Heart left ventricle (tissue), 16 donors: ENCODE data around the gene TVP23A. TPM values are rescaled to one million over a fixed set of nuclear protein-coding genes. Genes with fewer than 3 reads are reported as not detected.

Source experiments
- ATAC-seq, 4 donors: fragments of 200-7000 bp; cut with Tn5 transposase; one replicate each; pipeline ENCODE4 v1.9.1; 2020 to 2022; ENCODE audit warnings: moderate library complexity in 4 of 4, mild to moderate bottlenecking in 3 of 4, moderate number of reproducible peaks in 1 of 4
- DNase-seq, 5 donors: peaks; one replicate each; pipeline ENCODE4 v3.0.0-alpha.2; 2020
- H3K27ac ChIP-seq, 12 donors: fragments of 200-600 bp; sonication (generic) in 4 of 12; one replicate each; pipeline versions ENCODE4 v1.5.0 to v1.8.0; 2016 to 2022; ENCODE audit warnings: mild to moderate bottlenecking in 2 of 12
- H3K27me3 ChIP-seq, 9 donors: fragments of 200-600 bp; sonication (generic) in 2 of 9; one replicate each; pipeline versions ENCODE4 v1.5.1 to v1.8.0; 2016 to 2022; ENCODE audit warnings: mild to moderate bottlenecking in 3 of 9
- H3K36me3 ChIP-seq, 9 donors: fragments of 200-600 bp; sonication (generic) in 2 of 9; one replicate each; pipeline versions ENCODE4 v1.5.0 to v1.8.0; 2018 to 2022; ENCODE audit warnings: mild to moderate bottlenecking in 2 of 9
- H3K4me1 ChIP-seq, 12 donors: fragments of 200-600 bp; sonication (generic) in 4 of 12; one replicate each; pipeline versions ENCODE4 v1.5.0 to v1.8.0; 2016 to 2022; ENCODE audit warnings: mild to moderate bottlenecking in 3 of 12
- H3K4me3 ChIP-seq, 12 donors: fragments of 200-600 bp; sonication (generic) in 4 of 12; one replicate each; pipeline versions ENCODE4 v1.5.0 to v1.8.0; 2017 to 2022; ENCODE audit warnings: mild to moderate bottlenecking in 9 of 12, moderate library complexity in 4 of 12
- H3K9me3 ChIP-seq, 12 donors: fragments of 200-600 bp; sonication (generic) in 4 of 12; one replicate each; pipeline versions ENCODE4 v1.5.0 to v1.8.0; 2016 to 2022; ENCODE audit warnings: mild to moderate bottlenecking in 1 of 12
- POLR2A ChIP-seq, 2 donors: fragments of 450-650 bp; IDR thresholded peaks; one replicate each; pipeline ENCODE4 v1.6.1; 2017; ENCODE audit warnings: antibody characterized with exemption in 2 of 2, mild to moderate bottlenecking in 2 of 2, moderate library complexity in 2 of 2
- WGBS, 4 donors: extraction: QIAGEN DNeasy Blood & Tissue Kit in 2 of 4; methylation state at CpG; one replicate each; pipeline versions ENCODE4 v1.1.5 to v1.1.7; 2013 to 2018; 5-methylcytosine and 5-hydroxymethylcytosine counted together
- intact Hi-C, 10 donors: fragments of 100-400 bp; cut with DNase I; formaldehyde crosslinking; loops; one replicate each; pipeline versions ENCODE4 v1.11.1 to v1.14.2; 2022
- polyA plus RNA-seq, 2 donors: library from polyadenylated mRNA; stranded (reverse); fragments of 200-250 nt; gene quantifications; one replicate each; pipeline ENCODE4 v1.2.3, GENCODE V29; 2013
- total RNA-seq, 9 donors: library from RNA; depleted of rRNA in 2 of 9; stranded (reverse); fragments of >200 nt in 2 of 9; fragmentation: NEBNext Ultra II Directional in 3 of 9; extraction: Animal tissue kit (Norgen Biotek cat#: 25700) in 3 of 9; gene quantifications; one replicate each; pipeline versions ENCODE4 v1.1.0 to v1.2.4, GENCODE V29; 2016 to 2023
- TF ChIP-seq, protein P1 (sequence below), 12 donors: fragments of 200-600 bp; sonication (generic) in 4 of 12; IDR thresholded peaks; one replicate each; pipeline versions ENCODE4 v1.5.0 to v1.8.0; 2018 to 2022; ENCODE audit warnings: antibody characterized with exemption in 12 of 12, mild to moderate bottlenecking in 5 of 12
- donor health status: ischemic (EF 13 %, LVEDD 7.1; RV severe dilation, severe dysfunction).
- donor health status: healthy with polysubstance abuse.
- donor health status: DM: no; HTN: yes; CAD: no.
- donor health status: DM: no; HTN: no; CAD: no.
- donor health status: ischemic (EF 25% LVEDD 6.9; RV normal size, moderate dysfunction).
- donor health status: ischemic (EF 25% LVEDD 5.7; RV mildly dilated, moderate dysfunction).
- donor health status: healthy.
- donor health status: DM: yes; HTN: yes; CAD: no.
- donor health status: ischemic (EF 35%, LVEDD 5.7; RV mildly dilated, moderate dysfunction).
- donor health status: nonischemic (EF 11% LVEDD 7.7; RV severe dilation, severe dysfunction).
- donor health status: DM: yes; HTN: yes; CAD: no.
- donor health status: PGD.
- donor health status: ischemic (EF 29% LVEDD 5.4; RV normal size, mild dysfunction).
- donor health status: nonischemic (EF 23%, LVEDD 6.1; RV moderate dilation, normal function).

TVP23A gene
- total and polyA plus RNA-seq, 11 donors = 0.08 to 0.95 (median 0.30) TPM; not detected in 4

DNA sequence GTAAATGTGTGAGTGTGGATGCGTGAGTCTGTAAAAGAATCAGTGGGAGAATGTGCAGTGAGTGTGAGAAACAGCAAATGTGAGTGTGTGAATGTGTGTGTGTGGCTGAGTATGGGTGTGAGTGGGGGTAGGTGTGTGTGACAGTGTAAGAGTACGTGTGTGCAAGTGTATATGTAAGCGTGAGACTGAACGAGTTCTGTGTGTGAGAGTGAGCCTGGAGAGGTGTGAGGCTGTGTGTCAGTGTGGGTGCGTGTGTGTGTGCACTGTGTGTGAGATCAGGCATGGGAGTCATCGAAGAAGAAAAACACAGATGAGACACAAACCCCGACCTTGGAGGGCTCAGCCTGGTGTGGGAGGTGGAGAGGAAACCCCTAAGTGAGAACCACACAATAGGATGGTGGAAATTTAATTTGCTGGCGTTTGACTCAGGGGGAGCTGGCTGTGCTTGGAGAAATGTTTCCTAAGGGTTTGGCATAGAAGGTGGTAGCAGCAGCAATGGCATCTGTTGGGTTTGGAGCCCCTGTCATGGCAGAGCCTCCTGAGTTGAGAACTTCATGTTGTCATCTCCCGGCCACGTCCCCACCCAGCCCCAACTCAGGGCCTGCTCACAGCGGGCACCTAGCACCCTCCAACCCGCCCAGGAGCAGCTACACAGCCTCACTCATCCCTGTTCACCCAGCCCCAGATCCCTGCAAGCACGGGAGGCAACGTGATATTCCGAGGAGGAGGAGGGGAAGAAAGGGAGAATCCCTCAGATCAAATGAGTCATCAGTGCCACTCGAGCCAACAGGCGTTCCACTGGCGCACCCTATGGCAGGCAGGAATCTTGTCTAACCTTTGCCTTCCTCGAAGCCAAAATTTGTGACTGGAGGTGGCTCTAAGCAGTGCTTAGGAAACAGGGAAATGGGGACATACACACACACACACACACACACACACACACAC lies 89.2 kb downstream of the TVP23A start:
- ATAC-seq (peak in 3 of 4 donors; percentile 20 to 69 (median 64)), DNase-seq (no peak)
- WGBS, 4 donors = 66 to 72% (median 71%) methylated on average over 19 of the region's 19 CpGs
- intact Hi-C loops = loop anchor here in 7 of 10 donors (5.0 to 10.0 kb wide), 4 partner anchors 345 to 475 kb away; partner anchors contain the start of gene ATF7IP2 (in 1 of the 7)
- H3K4me3 ChIP-seq = no peak overlapping the region
- H3K27ac ChIP-seq = no peak overlapping the region
- no peaks in the 10 kb centered on the region for H3K27me3 ChIP-seq
- H3K36me3 ChIP-seq = no peaks in the 10 kb centered on the region
- H3K4me1 ChIP-seq = no peaks in the 10 kb centered on the region
- TF ChIP-seq, protein P1, sequence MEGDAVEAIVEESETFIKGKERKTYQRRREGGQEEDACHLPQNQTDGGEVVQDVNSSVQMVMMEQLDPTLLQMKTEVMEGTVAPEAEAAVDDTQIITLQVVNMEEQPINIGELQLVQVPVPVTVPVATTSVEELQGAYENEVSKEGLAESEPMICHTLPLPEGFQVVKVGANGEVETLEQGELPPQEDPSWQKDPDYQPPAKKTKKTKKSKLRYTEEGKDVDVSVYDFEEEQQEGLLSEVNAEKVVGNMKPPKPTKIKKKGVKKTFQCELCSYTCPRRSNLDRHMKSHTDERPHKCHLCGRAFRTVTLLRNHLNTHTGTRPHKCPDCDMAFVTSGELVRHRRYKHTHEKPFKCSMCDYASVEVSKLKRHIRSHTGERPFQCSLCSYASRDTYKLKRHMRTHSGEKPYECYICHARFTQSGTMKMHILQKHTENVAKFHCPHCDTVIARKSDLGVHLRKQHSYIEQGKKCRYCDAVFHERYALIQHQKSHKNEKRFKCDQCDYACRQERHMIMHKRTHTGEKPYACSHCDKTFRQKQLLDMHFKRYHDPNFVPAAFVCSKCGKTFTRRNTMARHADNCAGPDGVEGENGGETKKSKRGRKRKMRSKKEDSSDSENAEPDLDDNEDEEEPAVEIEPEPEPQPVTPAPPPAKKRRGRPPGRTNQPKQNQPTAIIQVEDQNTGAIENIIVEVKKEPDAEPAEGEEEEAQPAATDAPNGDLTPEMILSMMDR (IDR thresholded peaks at IDR 0.05) = no peak
- TF ChIP-seq POLR2A (IDR thresholded peaks at IDR 0.05) = no peak
- H3K9me3 ChIP-seq = peaks cover 0 to 10% (median 0%) of the 10 kb centered on the region in 12 donors

DNA sequence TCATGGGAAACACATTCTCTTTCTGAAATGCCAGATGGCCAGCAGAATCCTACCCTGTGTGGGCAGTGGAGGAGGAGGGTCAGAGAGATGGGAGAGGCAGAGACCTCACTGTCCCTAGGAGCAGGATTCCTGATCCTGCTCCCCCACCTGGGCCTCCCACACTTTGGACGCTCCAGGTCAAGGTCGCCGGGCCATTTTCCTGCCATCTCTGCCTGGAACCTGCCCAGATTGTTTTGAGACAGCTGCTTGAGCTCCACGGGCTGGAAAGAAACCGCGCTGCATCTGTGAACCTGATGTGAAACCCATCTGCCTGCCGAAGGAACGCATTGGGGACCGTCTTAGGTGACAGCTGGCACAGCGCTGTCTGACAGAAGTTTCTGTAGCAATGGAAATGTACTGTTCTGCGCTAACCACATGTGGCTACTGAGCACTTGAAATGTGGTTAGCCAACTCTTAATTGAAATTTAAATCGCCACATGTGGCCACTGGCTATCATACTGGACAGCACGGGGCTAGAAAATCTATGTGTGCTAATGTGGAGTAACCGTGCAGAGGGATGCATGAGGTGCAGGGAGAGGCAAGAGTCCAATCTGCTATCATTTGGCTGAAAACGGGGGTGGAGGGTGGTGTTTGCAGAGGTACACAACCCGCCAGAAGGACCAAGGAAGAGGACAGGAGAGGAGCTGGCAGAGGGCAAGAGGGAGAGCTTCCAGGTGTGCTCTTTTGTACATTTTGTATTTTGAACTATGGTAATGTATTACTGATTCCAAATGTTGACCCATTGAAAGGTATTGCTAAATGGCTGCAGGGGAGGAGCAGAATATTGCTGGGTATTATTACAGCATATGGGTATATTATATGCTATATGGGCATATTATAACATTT lies 90.3 kb downstream of the TVP23A start:
- H3K4me1 ChIP-seq = no peaks in the 10 kb centered on the region
- DNase-seq = peak in 2 of 5 donors; percentile 34
- peaks cover 0 to 4% (median 0%) of the 10 kb centered on the region in 12 donors for H3K9me3 ChIP-seq
- intact Hi-C loops = no loop called here
- no peak overlapping the region for H3K4me3 ChIP-seq
- no peaks in the 10 kb centered on the region for H3K27me3 ChIP-seq
- 48 to 59% (median 58%) methylated on average over 15 to 16 of the region's 16 CpGs for WGBS, 4 donors
- ATAC-seq = peak in 2 of 4 donors; percentile 13 to 28
- no peak overlapping the region for H3K27ac ChIP-seq
- TF ChIP-seq, protein P1 (IDR thresholded peaks at IDR 0.05) = no peak
- no peak for TF ChIP-seq POLR2A (IDR thresholded peaks at IDR 0.05)
- no peaks in the 10 kb centered on the region for H3K36me3 ChIP-seq

Other genes with a start within 250 kb of the TVP23A start
- gene EMP2, start 238.2 kb downstream of the TVP23A start, total RNA-seq = 100 to 1,000 TPM in 1 of 9 donors, 10 to 100 TPM in 8; 37.8 to 103 (median 64.8) TPM
- gene EMP2, start 238.2 kb downstream of the TVP23A start, polyA plus RNA-seq = 10 to 100 TPM; 34.5 to 47.2 TPM
- 1 to 10 TPM in 1 of 9 donors, under 1 TPM in 1, not detected in 7; 0.51 to 2.8 TPM for gene TEKT5, start 123.9 kb downstream of the TVP23A start, total RNA-seq
- not detected for gene TEKT5, start 123.9 kb downstream of the TVP23A start, polyA plus RNA-seq
- 10 to 100 TPM; 34.0 to 54.8 (median 47.9) TPM for gene NUBP1, start 75.0 kb downstream of the TVP23A start, total RNA-seq
- gene NUBP1, start 75.0 kb downstream of the TVP23A start, polyA plus RNA-seq = 10 to 100 TPM; 54.5 to 60.0 TPM
- 10 to 100 TPM in 3 of 9 donors, 1 to 10 TPM in 6; 1.6 to 73.9 (median 8.2) TPM for gene CIITA, start 58.4 kb upstream of the TVP23A start, total RNA-seq
- 10 to 100 TPM in 1 of 2 donors, 1 to 10 TPM in 1; 2.6 to 10.8 TPM for gene CIITA, start 58.4 kb upstream of the TVP23A start, polyA plus RNA-seq
- 100 to 1,000 TPM in 3 of 9 donors, 10 to 100 TPM in 6; 57.2 to 141 (median 82.4) TPM for gene DEXI, start 123.7 kb upstream of the TVP23A start, total RNA-seq
- gene DEXI, start 123.7 kb upstream of the TVP23A start, polyA plus RNA-seq = 100 to 1,000 TPM in 1 of 2 donors, 10 to 100 TPM in 1; 99.9 to 119 TPM
- 10 to 100 TPM; 20.3 to 41.1 (median 23.7) TPM for gene CLEC16A, start 125.8 kb upstream of the TVP23A start, total RNA-seq
- 10 to 100 TPM; 13.8 to 28.5 TPM for gene CLEC16A, start 125.8 kb upstream of the TVP23A start, polyA plus RNA-seq